K562 (cell line): Measurements from ENCODE around the gene B3GALT4. TPM values are rescaled to one million over a fixed set of nuclear protein-coding genes. Genes with fewer than 3 reads are reported as not detected.

Experiments
- ARID2 ChIP-seq: fragments of 450-650 bp; IDR thresholded peaks from 2 replicates; pipeline ENCODE4 v1.6.1; 2017; ENCODE audit warnings: antibody characterized with exemption, mild to moderate bottlenecking
- ATF7 ChIP-seq: fragments of 450-650 bp; IDR thresholded peaks from 2 replicates; pipeline ENCODE4 v1.7.1; 2014; ENCODE audit warnings: mild to moderate bottlenecking, moderate library complexity
- CCNT2 ChIP-seq: IDR thresholded peaks from 2 replicates; pipeline ENCODE4 v1.6.1; 2011; ENCODE audit warnings: borderline replicate concordance, low read depth, mild to moderate bottlenecking, moderate library complexity, mixed read lengths, low read length; ENCODE audit not compliant: insufficient read length; ENCODE audit errors: extremely low read depth
- CREB3 ChIP-seq: fragments of 450-650 bp; conservative IDR thresholded peaks from 2 replicates; pipeline ENCODE4 v1.6.1; 2016; ENCODE audit warnings: missing genetic modification characterization, low read depth, mild to moderate bottlenecking, missing compliant biosample characterization, moderate library complexity
- HMGXB4 ChIP-seq: sonication (generic); formaldehyde crosslinking; IDR thresholded peaks from 2 replicates; pipeline ENCODE4 v1.8.1; 2023; ENCODE audit warnings: mild to moderate bottlenecking, missing genetic modification reagents
- NCOA1 ChIP-seq: fragments of 450-650 bp; IDR thresholded peaks from 2 replicates; pipeline ENCODE4 v1.6.1; 2016; ENCODE audit warnings: low read depth
- SMARCB1 ChIP-seq: IDR thresholded peaks from 2 replicates; pipeline ENCODE4 v1.6.1; 2011; ENCODE audit warnings: improper control_type of control experiment, low read depth; ENCODE audit not compliant: insufficient read length
- XRCC4 ChIP-seq: IDR thresholded peaks from one replicate; pipeline ENCODE4 v1.6.1; 2011; ENCODE audit not compliant: insufficient read depth, insufficient read length; ENCODE audit errors: extremely low read depth
- YBX1 ChIP-seq: fragments of 450-650 bp; IDR thresholded peaks from 2 replicates; pipeline ENCODE4 v1.7.1; 2016; ENCODE audit warnings: mild to moderate bottlenecking
- ZFPM2 ChIP-seq: fragments of 250-450 bp; sonication (Bioruptor Pico); IDR thresholded peaks from 2 replicates; pipeline ENCODE4 v1.5.1; 2022; ENCODE audit warnings: mild to moderate bottlenecking
- ZNF239 ChIP-seq: fragments of 250-450 bp; sonication (Bioruptor Pico); IDR thresholded peaks from 2 replicates; pipeline ENCODE4 v1.4.0; 2020; ENCODE audit warnings: mild to moderate bottlenecking
- ZNF785 ChIP-seq: fragments of 250-450 bp; sonication (Bioruptor Pico); IDR thresholded peaks from 2 replicates; pipeline ENCODE4 v1.4.0; 2020; ENCODE audit warnings: mild to moderate bottlenecking
- polyA plus RNA-seq, 8 experiments: library from polyadenylated mRNA; depleted of rRNA in 4 of 8; stranded (reverse) in 5 of 8; unstranded in 3 of 8; fragments of >200 nt; fragmentation: Nextera tagmentation in 2 of 8; fragmentation: Illumina TruSeq in 1 of 8; extraction: Ambion mirVana in 2 of 8; extraction: Trizol in 1 of 8; gene quantifications; 2 replicates each; pipeline versions ENCODE4 v1.2.1 to v1.2.3, GENCODE V29; 2011 to 2014; ENCODE audit warnings: inconsistent platforms in 1 of 8, missing spikeins in 1 of 8
- total RNA-seq, 7 experiments: library from RNA; depleted of rRNA in 6 of 7; stranded (reverse); fragments of >200 nt in 6 of 7; fragmentation: Illumina TruSeq in 2 of 7; extraction: Trizol in 2 of 7; gene quantifications; 2 replicates each; pipeline versions ENCODE4 v1.2.1 to v1.2.3, GENCODE V29; 2011 to 2021; ENCODE audit warnings: low replicate concordance in 1 of 7

Gene B3GALT4
- total and polyA plus RNA-seq, 9 of the 15 experiments (the other 6 are each of a cell fraction or from before 2014, with no cell fraction given) = 0.11 to 1.3 (median 0.53) TPM; not detected in 1

- TF ChIP-seq HMGXB4 (CRISPR knock-in tag) = no peak
- no peak for TF ChIP-seq ZNF785 (CRISPR knock-in tag)
- TF ChIP-seq YBX1 = no peak
- TF ChIP-seq ZFPM2 (CRISPR knock-in tag) = no peak
- no peak for TF ChIP-seq ATF7
- TF ChIP-seq SMARCB1 = no peak
- no peak for TF ChIP-seq XRCC4
- no peak for TF ChIP-seq CREB3 (tag)
- no peak for TF ChIP-seq CCNT2
- TF ChIP-seq ARID2 = no peak
- TF ChIP-seq NCOA1 = no peak
- no peak for TF ChIP-seq ZNF239 (CRISPR knock-in tag)
These were observed 28.1 kb downstream of the B3GALT4 start (continued) for GRCh38 chr6:33305052-33305451.
